H7 (cell line): ENCODE results near the gene NKAIN1. TPM values are rescaled to one million over a fixed set of nuclear protein-coding genes. Genes with fewer than 3 reads are reported as not detected.

Source experiments
- DNase-seq: peaks from one replicate; pipeline ENCODE4 v3.0.0; 2012
- H3K27me3 ChIP-seq: 2 replicates; pipeline ENCODE4 v1.6.0; 2011; ENCODE audit warnings: mild to moderate bottlenecking, low read length; ENCODE audit not compliant: control insufficient read depth, insufficient read depth
- H3K36me3 ChIP-seq: replicated peaks from 2 replicates; pipeline ENCODE4 v1.5.1; 2011; ENCODE audit warnings: low read length; ENCODE audit not compliant: control insufficient read depth, insufficient read depth
- H3K4me3 ChIP-seq: 2 replicates; pipeline ENCODE4 v1.5.1; 2011; ENCODE audit warnings: low read depth, mild to moderate bottlenecking, control low read depth, low read length, moderate library complexity; ENCODE audit not compliant: insufficient read depth
- total RNA-seq: library from RNA; depleted of rRNA; stranded (reverse); fragments of >200 nt; shearing (Covaris generic); gene quantifications from 2 replicates; pipeline ENCODE4 v1.2.3, GENCODE V29; 2014

The NKAIN1 gene
- total RNA-seq, 1 experiment from 2014 or later: 89.9 TPM

GRCh38 chr1:31221072-31221471 lies 18.6 kb downstream of the NKAIN1 start:
- H3K36me3 ChIP-seq: no peaks in the 10 kb centered on the region
- no peaks in the 10 kb centered on the region for H3K27me3 ChIP-seq
- DNase-seq: no peak
- no peak overlapping the region for H3K4me3 ChIP-seq

- no peaks in the 10 kb centered on the region for H3K27me3 ChIP-seq
- DNase-seq: no peak
- no peaks in the 10 kb centered on the region for H3K36me3 ChIP-seq
- no peak overlapping the region for H3K4me3 ChIP-seq
Observed at GRCh38 chr1:31219489-31219888, 20.2 kb downstream of the NKAIN1 start.

DNA sequence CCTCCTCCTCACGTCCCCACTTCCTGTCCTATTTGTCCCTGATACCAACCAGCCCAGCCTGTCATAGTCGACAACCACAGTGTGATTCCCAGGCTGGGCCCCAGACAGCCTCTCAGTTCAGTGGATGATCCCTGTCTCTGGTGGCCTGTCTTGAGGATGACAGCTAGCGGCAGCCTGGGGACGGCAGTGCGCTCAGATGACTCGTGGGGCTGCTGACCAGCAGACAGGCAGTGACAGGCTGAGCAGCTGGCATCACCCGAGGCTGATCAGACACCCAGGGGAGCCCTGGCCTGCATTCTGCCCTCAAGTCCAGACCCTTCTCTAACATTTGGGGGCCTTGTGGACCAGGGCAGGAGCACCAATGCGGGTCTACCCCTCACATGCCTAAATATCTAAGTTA lies 21.0 kb downstream of the NKAIN1 start:
- no peak for DNase-seq

GRCh38 chr1:31216016-31216415 lies 23.7 kb downstream of the NKAIN1 start:
- DNase-seq: no peak
- Histone ChIP-seq H3K4me3 (no peak overlapping the region), H3K27me3 (no peaks in the 10 kb centered on the region), H3K36me3 (no peaks in the 10 kb centered on the region)

More for the DNA sequence above, 21.0 kb downstream of the NKAIN1 start:
- Histone ChIP-seq H3K36me3 (no peaks in the 10 kb centered on the region), H3K27me3 (no peaks in the 10 kb centered on the region), H3K4me3 (no peak overlapping the region)

DNA sequence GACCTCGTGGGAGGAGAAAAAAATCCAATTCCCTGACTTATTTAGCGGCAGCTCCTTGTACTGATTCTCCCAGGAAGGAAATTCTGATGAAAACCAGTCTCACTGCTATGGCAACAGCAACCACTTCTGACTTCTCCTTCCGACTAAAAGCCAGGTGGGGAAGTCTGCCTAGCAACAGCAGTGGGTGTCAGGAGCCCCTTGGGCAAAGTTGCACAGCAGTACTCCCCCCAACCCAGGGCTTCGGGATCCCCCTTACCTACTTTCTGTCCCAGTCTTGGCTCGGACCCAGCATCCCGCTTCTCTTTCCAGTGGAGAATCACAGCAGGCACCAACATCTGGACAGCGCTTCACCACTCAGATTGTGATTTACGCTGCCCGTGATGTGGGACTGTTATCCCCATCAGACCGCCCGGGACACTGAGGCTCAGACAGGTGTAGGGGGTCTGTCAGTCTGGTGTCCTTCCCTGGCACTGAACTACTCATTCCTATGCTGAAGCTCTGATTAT lies 24.6 kb downstream of the NKAIN1 start:
- no peaks in the 10 kb centered on the region for H3K27me3 ChIP-seq
- no peak for DNase-seq
- no peaks in the 10 kb centered on the region for H3K36me3 ChIP-seq
- H3K4me3 ChIP-seq: no peak overlapping the region

GRCh38 chr1:31214316-31215064 lies 25.2 kb downstream of the NKAIN1 start:
- no peaks in the 10 kb centered on the region for H3K27me3 ChIP-seq
- peak; percentile 78 for DNase-seq

GRCh38 chr1:31208361-31208945 lies 31.2 kb downstream of the NKAIN1 start:
- DNase-seq: no peak
- H3K36me3 ChIP-seq: no peaks in the 10 kb centered on the region
- no peak overlapping the region for H3K4me3 ChIP-seq
- no peaks in the 10 kb centered on the region for H3K27me3 ChIP-seq

More at GRCh38 chr1:31214316-31215064, 25.2 kb downstream of the NKAIN1 start:
- Histone ChIP-seq H3K4me3 (no peak overlapping the region), H3K36me3 (no peaks in the 10 kb centered on the region)

DNA sequence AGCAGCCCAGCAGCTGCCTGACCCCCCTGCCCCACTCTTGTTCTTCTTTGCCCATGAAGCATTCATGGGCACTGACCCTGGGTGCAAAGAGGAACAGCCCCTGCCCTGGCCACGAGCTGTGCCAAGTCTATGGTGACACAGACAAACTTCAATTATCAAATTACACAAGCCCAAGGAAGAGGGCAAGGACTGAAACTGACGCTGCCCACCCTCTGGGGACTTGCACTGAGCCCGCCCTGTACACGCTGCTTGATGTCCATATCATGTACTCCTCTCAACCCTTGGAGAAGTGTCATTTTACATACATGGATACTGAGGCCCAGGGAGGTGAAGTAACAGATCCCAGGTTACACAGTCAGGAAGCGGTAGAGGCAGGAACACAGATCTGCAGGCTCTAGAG lies 32.1 kb downstream of the NKAIN1 start:
- DNase-seq: no peak
- Histone ChIP-seq H3K4me3 (no peak overlapping the region), H3K27me3 (no peaks in the 10 kb centered on the region), H3K36me3 (no peaks in the 10 kb centered on the region)

DNA sequence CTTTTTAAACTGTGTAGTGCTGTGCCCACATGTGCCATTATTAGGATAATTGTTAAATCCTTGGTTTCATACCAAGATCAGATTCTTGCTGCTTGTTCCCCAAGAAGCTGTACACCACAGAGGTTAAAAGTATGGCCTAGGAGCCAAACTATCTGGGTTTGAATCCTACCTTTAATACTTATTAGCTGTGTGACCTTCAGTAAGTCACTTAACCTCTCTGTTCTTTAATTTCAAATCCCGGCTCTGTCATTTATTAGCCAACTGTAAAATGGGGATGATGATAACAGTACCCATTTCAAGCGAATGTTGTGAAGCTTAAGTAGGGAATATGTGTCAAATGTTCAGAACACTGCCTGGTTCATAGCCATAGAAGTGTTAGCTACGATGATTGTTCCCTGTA lies 32.6 kb downstream of the NKAIN1 start:
- no peak for DNase-seq
- Histone ChIP-seq H3K36me3 (no peaks in the 10 kb centered on the region), H3K27me3 (no peaks in the 10 kb centered on the region), H3K4me3 (no peak overlapping the region)

DNA sequence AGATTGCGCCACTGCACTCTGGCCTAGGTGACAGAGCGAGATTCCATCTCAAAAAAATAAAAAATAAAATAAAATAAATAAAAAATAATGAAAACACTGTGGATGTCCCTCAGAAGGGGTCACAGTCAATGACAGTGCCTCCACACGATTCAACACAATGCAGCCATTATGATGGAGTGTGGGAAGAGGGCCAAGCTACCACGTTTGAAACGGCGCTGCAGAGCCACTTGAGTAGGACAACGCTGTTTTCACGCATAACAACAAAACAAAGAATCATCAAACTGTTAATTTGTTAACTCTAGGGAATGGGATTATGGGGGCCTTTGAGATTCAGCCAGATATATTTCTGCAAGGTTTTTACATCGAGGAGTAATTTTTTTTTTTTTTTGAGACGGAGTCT lies 36.5 kb downstream of the NKAIN1 start:
- DNase-seq: no peak
- Histone ChIP-seq H3K36me3 (no peaks in the 10 kb centered on the region), H3K4me3 (no peak overlapping the region), H3K27me3 (no peaks in the 10 kb centered on the region)

GRCh38 chr1:31201931-31202360 lies 37.7 kb downstream of the NKAIN1 start:
- Histone ChIP-seq H3K27me3 (no peaks in the 10 kb centered on the region), H3K4me3 (no peak overlapping the region), H3K36me3 (no peaks in the 10 kb centered on the region)
- DNase-seq: peak; percentile 62

- no peak for DNase-seq
- no peaks in the 10 kb centered on the region for H3K36me3 ChIP-seq
- H3K4me3 ChIP-seq: no peak overlapping the region
- H3K27me3 ChIP-seq: no peaks in the 10 kb centered on the region
Observed at GRCh38 chr1:31199949-31200348, 39.7 kb downstream of the NKAIN1 start.

- H3K4me3 ChIP-seq: no peak overlapping the region
- no peaks in the 10 kb centered on the region for H3K36me3 ChIP-seq
- H3K27me3 ChIP-seq: no peaks in the 10 kb centered on the region
- DNase-seq: no peak
Observed at GRCh38 chr1:31199236-31199790, 40.4 kb downstream of the NKAIN1 start.

DNA sequence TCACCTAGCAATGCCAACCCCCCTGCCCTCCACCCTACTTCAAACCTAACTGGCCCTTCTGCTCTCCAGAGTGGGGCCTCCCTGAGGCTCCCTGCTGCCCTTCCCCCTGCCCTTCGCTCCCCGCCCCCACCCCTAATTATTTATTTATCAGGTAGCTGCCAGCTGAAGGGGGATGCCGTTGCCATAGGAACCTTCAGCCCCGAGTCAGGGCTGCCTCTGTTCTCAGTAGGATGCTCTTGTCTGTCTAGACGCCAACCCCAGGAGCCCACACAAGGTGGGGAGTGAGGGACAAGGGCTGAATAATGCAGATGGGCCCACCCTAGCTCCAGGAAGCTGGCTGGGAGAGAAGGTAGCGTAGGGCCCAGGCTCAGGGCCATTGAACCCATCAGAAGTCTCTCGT lies 41.1 kb downstream of the NKAIN1 start:
- H3K36me3 ChIP-seq: no peaks in the 10 kb centered on the region
- DNase-seq: peak; percentile 79
- H3K27me3 ChIP-seq: no peaks in the 10 kb centered on the region
- H3K4me3 ChIP-seq: no peak overlapping the region

- no peak overlapping the region for H3K4me3 ChIP-seq
- H3K27me3 ChIP-seq: no peaks in the 10 kb centered on the region
- DNase-seq: peak; percentile 36
- no peaks in the 10 kb centered on the region for H3K36me3 ChIP-seq
Observed at GRCh38 chr1:31198150-31198549, 41.5 kb downstream of the NKAIN1 start.
